SKM-1 treated with dmso at 0.1 percent for 144 hours (cell line): Measurements from ENCODE around the gene STUM.

ENCODE experiments used
- DNase-seq: peaks from one replicate; lab custom pipeline; 2025; ENCODE audit not compliant: unreplicated experiment; lab: John Stamatoyannopoulos, UW

Gene STUM

GRCh38 chr1:226619031-226619430 lies 70.5 kb downstream of the STUM start:
- DNase-seq: no peak

GRCh38 chr1:226622012-226622411 lies 73.4 kb downstream of the STUM start:
- no peak for DNase-seq

GRCh38 chr1:226624526-226624925 lies 76.0 kb downstream of the STUM start:
- no peak for DNase-seq

GRCh38 chr1:226625326-226625725 lies 76.8 kb downstream of the STUM start:
- DNase-seq: no peak

- DNase-seq: no peak
These were observed 77.4 kb downstream of the STUM start for GRCh38 chr1:226625832-226626576.

- peak; percentile 78 for DNase-seq
These were observed 78.0 kb downstream of the STUM start for GRCh38 chr1:226626577-226626956.

- no peak for DNase-seq
These were observed 78.6 kb downstream of the STUM start for GRCh38 chr1:226627050-226627755.

GRCh38 chr1:226627924-226628611 lies 79.5 kb downstream of the STUM start:
- DNase-seq: no peak

- DNase-seq: no peak
These were observed 80.1 kb downstream of the STUM start for GRCh38 chr1:226628612-226629155.

- no peak for DNase-seq
These were observed 80.8 kb downstream of the STUM start for GRCh38 chr1:226629210-226629895.

GRCh38 chr1:226629896-226630550 lies 81.5 kb downstream of the STUM start:
- DNase-seq: no peak

GRCh38 chr1:226630592-226630991 lies 82.0 kb downstream of the STUM start:
- no peak for DNase-seq

GRCh38 chr1:226631229-226632000 lies 82.9 kb downstream of the STUM start:
- no peak for DNase-seq

- no peak for DNase-seq
These were observed 83.8 kb downstream of the STUM start for GRCh38 chr1:226632169-226632879.

- DNase-seq: no peak
These were observed 84.4 kb downstream of the STUM start for GRCh38 chr1:226632922-226633351.

- no peak for DNase-seq
These were observed 85.1 kb downstream of the STUM start for GRCh38 chr1:226633541-226634165.

GRCh38 chr1:226634166-226634588 lies 85.6 kb downstream of the STUM start:
- DNase-seq: peak; percentile 58

GRCh38 chr1:226634611-226635246 lies 86.2 kb downstream of the STUM start:
- DNase-seq: no peak
